Stimulated activated CD8-positive, alpha-beta memory T cell treated with anti-CD3 and anti-CD28 coated beads, Interleukin-7, amount 100 ng/mL, for 48 hours (primary cell): ENCODE measurements around the gene TRABD.

ENCODE experiments used
- DNase-seq, 2 donors: peaks; one replicate each; pipeline ENCODE4 v3.0.0-alpha.2; 2020; ENCODE audit warnings: low read depth in 1 of 2; ENCODE audit errors: extremely low read depth in 1 of 2

Gene TRABD

GRCh38 chr22:50216684-50217520, 31.2 kb downstream of the TRABD start:
- no peak for DNase-seq

DNA sequence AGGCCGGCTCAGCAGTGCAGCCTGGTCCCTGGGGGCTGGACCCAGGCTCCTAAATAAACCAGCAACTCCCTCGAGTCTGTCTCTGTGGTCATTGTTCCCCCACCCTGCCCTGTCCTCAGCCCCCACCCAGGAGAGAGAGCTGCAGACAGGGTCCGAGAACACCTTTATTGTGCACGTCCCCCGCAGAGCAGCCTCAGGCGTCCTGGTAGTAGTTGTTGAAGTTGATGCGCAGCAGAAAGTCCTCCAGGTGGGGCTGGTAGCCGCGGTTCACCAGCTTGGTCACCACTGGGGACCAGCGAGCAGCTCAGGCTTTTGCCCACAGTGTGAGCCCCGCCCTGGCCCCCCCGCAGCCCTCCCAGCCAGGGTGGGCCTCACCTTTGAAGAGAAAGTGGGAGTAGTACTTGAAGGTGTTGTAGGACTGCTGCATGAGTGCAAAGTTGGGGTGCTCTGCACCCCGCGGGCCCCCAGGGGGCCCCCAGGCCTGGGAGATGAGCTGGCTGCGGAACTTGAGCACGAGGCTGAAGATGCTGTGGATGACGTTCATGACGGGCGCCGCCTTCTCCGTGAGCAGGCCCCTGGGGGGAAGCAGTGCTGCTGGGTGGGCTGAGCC, 31.9 kb downstream of the TRABD start:
- DNase-seq = no peak

GRCh38 chr22:50218153-50218995, 32.7 kb downstream of the TRABD start:
- DNase-seq = no peak

- no peak for DNase-seq
Measured at GRCh38 chr22:50218996-50219727, 33.4 kb downstream of the TRABD start.

DNA sequence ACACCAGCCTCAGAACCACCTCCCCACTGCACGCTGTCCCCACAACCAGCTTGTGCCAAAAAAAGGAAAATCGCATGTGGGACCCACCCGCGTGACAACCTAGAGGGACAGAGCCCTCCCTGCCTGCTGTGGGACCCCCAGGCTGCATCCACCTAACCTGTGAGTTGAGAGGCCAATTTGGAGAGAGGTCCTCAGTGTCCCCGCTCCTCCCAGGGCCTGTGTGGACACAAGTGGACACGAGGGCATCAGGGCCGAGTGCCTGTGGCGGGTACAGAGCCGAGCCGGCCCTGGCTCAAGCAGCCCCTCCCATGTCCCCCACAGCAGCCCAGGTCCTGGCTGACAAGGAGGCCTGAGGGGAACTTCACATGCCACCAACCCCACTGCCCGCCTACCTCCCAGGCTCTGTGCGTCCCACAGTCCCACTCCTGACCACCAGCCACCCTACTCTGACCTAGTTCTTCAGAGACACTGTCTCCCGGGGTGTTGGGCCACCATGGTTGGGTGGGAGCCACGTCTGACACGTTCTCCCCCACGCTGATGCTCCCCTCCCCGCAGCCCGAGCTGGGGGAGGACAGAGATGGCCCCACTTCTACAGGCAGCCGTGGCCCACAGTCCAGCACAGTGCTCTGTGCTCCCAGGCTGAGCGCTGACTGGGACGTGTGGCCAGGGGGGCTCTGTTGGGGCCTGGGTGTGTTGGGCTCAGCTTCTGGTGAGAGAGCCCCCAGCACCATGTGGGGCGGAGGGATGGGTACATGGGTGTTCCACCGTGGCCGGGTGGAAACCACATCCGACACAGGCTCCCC, 34.3 kb downstream of the TRABD start:
- DNase-seq = no peak

GRCh38 chr22:50220603-50221409, 35.1 kb downstream of the TRABD start:
- DNase-seq = no peak

- no peak for DNase-seq
Measured at GRCh38 chr22:50221410-50222300, 35.9 kb downstream of the TRABD start.

DNA sequence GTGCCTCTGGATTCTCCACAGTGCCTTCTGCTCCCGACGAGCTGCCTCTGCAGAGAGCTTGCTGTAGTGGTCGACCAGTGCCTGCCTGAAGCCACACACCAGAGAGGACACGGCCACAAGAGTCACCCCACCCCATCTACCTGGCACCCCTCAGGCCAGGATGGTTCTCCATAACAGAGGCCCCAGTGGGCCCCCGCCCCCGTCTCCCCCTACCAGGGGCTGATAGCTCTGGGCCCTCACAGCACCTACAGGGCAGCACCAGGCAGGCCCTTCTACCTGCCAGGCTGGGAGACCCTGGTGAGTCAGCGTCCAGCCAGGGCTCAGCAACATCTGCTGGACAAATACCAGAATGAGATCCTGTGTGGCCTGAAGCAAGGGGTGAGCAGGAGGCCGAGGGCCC, 36.8 kb downstream of the TRABD start:
- no peak for DNase-seq

GRCh38 chr22:50224071-50224470, 38.4 kb downstream of the TRABD start:
- no peak for DNase-seq

DNA sequence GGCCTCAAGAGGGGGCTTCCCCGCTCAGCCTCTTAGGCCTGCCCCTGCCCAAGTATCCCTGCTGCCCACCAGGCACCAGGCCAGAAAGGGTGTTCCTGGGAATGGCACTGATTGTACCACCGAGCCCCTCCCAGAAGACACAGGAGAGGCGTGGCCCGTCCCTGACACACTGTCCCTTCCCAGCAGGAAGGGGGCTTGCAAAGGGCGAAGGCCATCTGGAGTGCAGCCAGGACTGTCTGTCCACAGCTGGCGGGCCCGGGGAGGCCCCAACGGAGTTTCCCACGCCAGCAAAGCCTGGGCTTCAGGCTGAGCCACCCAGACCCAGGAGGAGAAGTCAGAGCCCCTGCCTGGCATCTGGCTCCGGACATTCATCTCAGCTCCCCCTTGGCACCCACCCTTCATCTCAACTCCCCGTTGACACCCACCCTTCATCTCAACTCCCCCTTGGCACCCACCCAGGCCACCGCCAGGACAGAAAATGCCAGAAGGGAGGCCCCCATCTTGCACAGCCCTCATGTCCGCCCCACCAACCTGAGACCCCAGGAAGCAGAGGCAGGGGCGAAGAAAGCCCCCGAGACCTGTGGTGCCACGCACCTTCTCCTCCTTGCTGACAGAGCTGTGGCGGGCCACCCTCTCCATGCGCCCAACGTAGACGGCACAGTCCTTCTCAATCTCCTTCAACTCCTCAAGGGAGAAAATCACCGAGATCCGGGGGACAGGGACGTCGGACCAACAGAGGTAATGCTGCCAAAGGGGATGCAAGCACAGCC, 39.7 kb downstream of the TRABD start:
- no peak for DNase-seq

- DNase-seq = no peak
Measured at GRCh38 chr22:50226063-50226874, 40.6 kb downstream of the TRABD start.

DNA sequence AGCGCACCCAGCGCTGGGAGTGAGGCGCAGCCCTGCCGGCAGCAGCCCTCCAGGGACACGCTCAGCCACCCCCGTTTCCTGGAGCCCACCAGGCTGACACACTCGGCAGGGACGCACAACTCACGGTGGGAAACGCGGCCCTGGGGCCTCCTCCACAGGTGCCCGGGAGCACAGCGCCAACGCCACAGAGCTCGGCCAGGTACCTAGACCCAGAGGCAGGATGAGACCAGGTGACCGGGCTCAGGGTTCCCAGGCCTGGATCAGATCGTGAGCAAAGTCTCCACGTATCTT, 41.1 kb downstream of the TRABD start:
- no peak for DNase-seq

DNA sequence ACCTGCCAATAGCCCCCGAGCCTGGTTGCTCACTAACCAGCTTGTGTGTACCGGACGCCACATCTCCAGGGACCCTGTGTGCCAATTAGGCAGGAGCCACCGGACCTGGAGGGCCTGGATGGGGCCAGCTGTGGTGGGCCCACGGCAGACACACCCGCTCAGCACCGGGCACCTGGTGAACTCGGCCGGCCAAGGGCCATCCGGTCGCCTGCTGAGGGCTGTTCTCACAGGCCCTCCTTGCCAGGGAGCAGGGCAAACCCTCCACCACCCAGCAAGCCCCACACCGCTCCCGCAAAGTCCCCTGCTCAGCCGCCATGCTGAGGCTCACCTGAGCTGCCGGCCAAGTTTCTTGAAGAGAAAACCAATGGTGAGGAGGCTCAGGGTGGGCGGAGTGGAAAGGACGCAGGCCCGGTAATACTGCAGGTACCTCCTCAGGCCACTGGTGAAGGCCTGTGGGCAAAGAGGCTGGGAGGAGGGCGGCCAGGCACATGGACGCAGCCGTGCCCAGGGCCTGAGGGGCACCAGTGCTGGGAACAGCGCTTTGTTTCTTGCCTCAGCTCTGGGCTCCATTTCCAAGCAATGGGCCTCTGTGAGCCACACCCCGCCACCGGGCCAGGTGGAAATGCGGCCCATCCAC, 42.0 kb downstream of the TRABD start:
- DNase-seq = no peak

GRCh38 chr22:50228366-50228765, 42.7 kb downstream of the TRABD start:
- no peak for DNase-seq

- no peak for DNase-seq
Measured at GRCh38 chr22:50229370-50229769, 43.7 kb downstream of the TRABD start.

- DNase-seq = no peak
Measured at GRCh38 chr22:50232481-50233151, 46.9 kb downstream of the TRABD start.
